ENCODE results near the gene CAMSAP1. TPM values are rescaled to one million over a fixed set of nuclear protein-coding genes. Genes with fewer than 3 reads are reported as not detected.

Gene CAMSAP1
- total and polyA plus RNA-seq, 10 donors = 2.4 to 34.3 (median 19.8) TPM

GRCh38 chr9:135901031-135901758 lies 6.2 kb downstream of the CAMSAP1 start:
- H3K27ac ChIP-seq = peak overlapping the region in 1 of 8 donors; percentile 35
- no peaks in the 10 kb centered on the region for H3K9me3 ChIP-seq
- no peak overlapping the region for H3K4me3 ChIP-seq
- no peak for DNase-seq
- intact Hi-C loops (cut with DNase I; ENCODE audit: low total_unique reads) = no loop called here
- no peaks in the 10 kb centered on the region for H3K36me3 ChIP-seq
- peaks cover 11 to 67% (median 37%) of the 10 kb centered on the region in 6 donors for H3K4me1 ChIP-seq
- WGBS, 5 donors = 90 to 95% (median 94%) methylated on average over 9 of the region's 9 CpGs
- TF ChIP-seq POLR2AphosphoS5 (IDR thresholded peaks at IDR 0.05) (no peak), CTCF (IDR thresholded peaks at IDR 0.05 in 8 of 11, conservative IDR thresholded peaks at IDR 0.05 in 3 of 11) (no peak), POLR2A (IDR thresholded peaks at IDR 0.05) (no peak)
- no peaks in the 10 kb centered on the region for H3K27me3 ChIP-seq (replicated peaks in 1 of 7)

GRCh38 chr9:135898634-135899407 lies 8.5 kb downstream of the CAMSAP1 start:
- Histone ChIP-seq H3K27me3 (replicated peaks in 1 of 7) (no peaks in the 10 kb centered on the region), H3K36me3 (no peaks in the 10 kb centered on the region), H3K9me3 (no peaks in the 10 kb centered on the region), H3K27ac (no peak overlapping the region), H3K4me1 (peaks cover 0 to 60% (median 18%) of the 10 kb centered on the region in 6 donors), H3K4me3 (no peak overlapping the region)
- intact Hi-C loops (cut with DNase I; ENCODE audit: low total_unique reads) = no loop called here
- DNase-seq = peak; percentile 30
- no peak for TF ChIP-seq POLR2AphosphoS5 (IDR thresholded peaks at IDR 0.05)
- no peak for TF ChIP-seq CTCF (IDR thresholded peaks at IDR 0.05 in 8 of 11, conservative IDR thresholded peaks at IDR 0.05 in 3 of 11)
- no peak for TF ChIP-seq POLR2A (IDR thresholded peaks at IDR 0.05)
- WGBS, 5 donors = 65 to 73% (median 65%) methylated on average over 11 of the region's 11 CpGs

- no peak overlapping the region for H3K27ac ChIP-seq
- H3K4me3 ChIP-seq = no peak overlapping the region
- TF ChIP-seq POLR2AphosphoS5 (IDR thresholded peaks at IDR 0.05) (no peak), POLR2A (IDR thresholded peaks at IDR 0.05) (no peak), CTCF (IDR thresholded peaks at IDR 0.05 in 8 of 11, conservative IDR thresholded peaks at IDR 0.05 in 3 of 11) (no peak)
- H3K27me3 ChIP-seq (replicated peaks in 1 of 7) = no peaks in the 10 kb centered on the region
- 82 to 94% (median 87%) methylated on average over 2 of the region's 2 CpGs for WGBS, 5 donors
- H3K4me1 ChIP-seq = peaks cover 0 to 53% (median 10%) of the 10 kb centered on the region in 6 donors
- intact Hi-C loops (cut with DNase I; ENCODE audit: low total_unique reads) = no loop called here
- peak; percentile 21 for DNase-seq
- H3K9me3 ChIP-seq = no peaks in the 10 kb centered on the region
- H3K36me3 ChIP-seq = no peaks in the 10 kb centered on the region
Observed at GRCh38 chr9:135896626-135897025, 10.7 kb downstream of the CAMSAP1 start.

GRCh38 chr9:135896205-135896604 lies 11.1 kb downstream of the CAMSAP1 start:
- intact Hi-C loops (cut with DNase I; ENCODE audit: low total_unique reads) = no loop called here
- WGBS, 5 donors = 54 to 71% (median 68%) methylated on average over 3 of the region's 3 CpGs
- Histone ChIP-seq H3K36me3 (no peaks in the 10 kb centered on the region), H3K4me1 (peaks cover 0 to 56% (median 12%) of the 10 kb centered on the region in 6 donors), H3K27me3 (replicated peaks in 1 of 7) (no peaks in the 10 kb centered on the region), H3K9me3 (no peaks in the 10 kb centered on the region), H3K4me3 (no peak overlapping the region), H3K27ac (no peak overlapping the region)
- TF ChIP-seq POLR2AphosphoS5 (IDR thresholded peaks at IDR 0.05) (no peak), POLR2A (IDR thresholded peaks at IDR 0.05) (no peak), CTCF (IDR thresholded peaks at IDR 0.05 in 8 of 11, conservative IDR thresholded peaks at IDR 0.05 in 3 of 11) (no peak)
- DNase-seq = no peak
